Calu3 (cell line): ENCODE data around the gene WDTC1. TPM values are rescaled to one million over a fixed set of nuclear protein-coding genes. Genes with fewer than 3 reads are reported as not detected.
"Not testable (repeated sequence)": the region's sequence is repeated elsewhere in the genome, so short reads cannot be mapped to it uniquely, and the experiment has no call there.

Experiments
- BruUV-seq: library from RNA; stranded (reverse); fragments of 400-500 nt; replicated peaks from 2 replicates; lab custom pipeline; 2021; lab: Mats Ljungman, UMichigan
- CTCF ChIA-PET: fragments of 300-600 bp; sonication (Branson Sonifier 250); formaldehyde crosslinking; loops from one replicate; lab custom pipeline; 2022; ENCODE audit warnings: antibody characterized with exemption; lab: Charles Lee
- DNase-seq: peaks from one replicate; pipeline ENCODE4 v3.0.0; 2022
- H3K27ac Mint-ChIP-seq: one replicate; pipeline ENCODE4 v1.8.0; 2022; ENCODE audit warnings: mixed read lengths; ENCODE audit not compliant: unreplicated experiment
- H3K27me3 Mint-ChIP-seq: one replicate; pipeline ENCODE4 v1.8.0; 2022; ENCODE audit warnings: mixed read lengths; ENCODE audit not compliant: unreplicated experiment
- H3K36me3 Mint-ChIP-seq: one replicate; pipeline ENCODE4 v1.8.0; 2022; ENCODE audit warnings: mild to moderate bottlenecking, moderate library complexity, mixed read lengths; ENCODE audit not compliant: insufficient read depth, unreplicated experiment
- H3K4me1 Mint-ChIP-seq: one replicate; pipeline ENCODE4 v1.8.0; 2022; ENCODE audit warnings: mild to moderate bottlenecking, low read depth, mixed read lengths; ENCODE audit not compliant: unreplicated experiment
- H3K4me3 Mint-ChIP-seq: one replicate; pipeline ENCODE4 v1.8.0; 2022; ENCODE audit warnings: mild to moderate bottlenecking, low read depth, moderate library complexity, mixed read lengths; ENCODE audit not compliant: unreplicated experiment
- H3K9me3 Mint-ChIP-seq: one replicate; pipeline ENCODE4 v1.8.0; 2022; ENCODE audit warnings: low read depth, mixed read lengths; ENCODE audit not compliant: unreplicated experiment
- intact Hi-C: fragments of 100-400 bp; cut with micrococcal nuclease; formaldehyde crosslinking; loops from one replicate; pipeline ENCODE4 v1.10.0; 2022; ENCODE audit not compliant: unreplicated experiment
- total RNA-seq: library from RNA; stranded (reverse); gene quantifications from 2 replicates; pipeline ENCODE4 v1.2.3, GENCODE V29; 2022
- TF ChIP-seq, protein P1 (sequence below): fragments of 200-600 bp; IDR thresholded peaks from one replicate; pipeline ENCODE4 v1.8.0; 2022; ENCODE audit warnings: antibody characterized with exemption; ENCODE audit not compliant: unreplicated experiment

WDTC1 gene
- total RNA-seq, 1 experiment from 2014 or later = 10.8 TPM

DNA sequence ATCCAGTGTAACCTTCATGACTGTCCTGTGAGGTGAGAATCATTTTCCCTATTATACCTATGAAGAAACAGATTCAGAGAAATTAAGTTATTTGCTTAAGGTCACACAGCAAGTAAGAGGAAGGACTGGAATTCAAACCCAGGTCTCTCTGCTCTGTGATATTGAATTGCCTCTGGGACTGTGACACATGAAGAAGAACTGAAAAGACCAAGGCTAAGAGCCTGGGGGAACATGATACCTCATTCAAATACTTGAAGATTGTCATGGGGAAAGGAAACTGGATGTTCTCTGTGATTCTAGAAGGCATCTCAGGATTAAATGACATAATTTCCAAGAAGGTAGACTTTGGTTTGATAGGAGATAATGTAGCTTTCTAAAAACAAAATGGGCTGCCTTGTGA, 3.6 kb downstream of the WDTC1 start:
- Mint-ChIP-seq H3K36me3 (peaks cover 19% of the 10 kb centered on the region), H3K4me3 (no peak overlapping the region), H3K27me3 (no peaks in the 10 kb centered on the region), H3K9me3 (no peaks in the 10 kb centered on the region), H3K27ac (no peak overlapping the region), H3K4me1 (no peaks in the 10 kb centered on the region)
- BruUV-seq = no TSS peak
- TF ChIP-seq, protein P1, sequence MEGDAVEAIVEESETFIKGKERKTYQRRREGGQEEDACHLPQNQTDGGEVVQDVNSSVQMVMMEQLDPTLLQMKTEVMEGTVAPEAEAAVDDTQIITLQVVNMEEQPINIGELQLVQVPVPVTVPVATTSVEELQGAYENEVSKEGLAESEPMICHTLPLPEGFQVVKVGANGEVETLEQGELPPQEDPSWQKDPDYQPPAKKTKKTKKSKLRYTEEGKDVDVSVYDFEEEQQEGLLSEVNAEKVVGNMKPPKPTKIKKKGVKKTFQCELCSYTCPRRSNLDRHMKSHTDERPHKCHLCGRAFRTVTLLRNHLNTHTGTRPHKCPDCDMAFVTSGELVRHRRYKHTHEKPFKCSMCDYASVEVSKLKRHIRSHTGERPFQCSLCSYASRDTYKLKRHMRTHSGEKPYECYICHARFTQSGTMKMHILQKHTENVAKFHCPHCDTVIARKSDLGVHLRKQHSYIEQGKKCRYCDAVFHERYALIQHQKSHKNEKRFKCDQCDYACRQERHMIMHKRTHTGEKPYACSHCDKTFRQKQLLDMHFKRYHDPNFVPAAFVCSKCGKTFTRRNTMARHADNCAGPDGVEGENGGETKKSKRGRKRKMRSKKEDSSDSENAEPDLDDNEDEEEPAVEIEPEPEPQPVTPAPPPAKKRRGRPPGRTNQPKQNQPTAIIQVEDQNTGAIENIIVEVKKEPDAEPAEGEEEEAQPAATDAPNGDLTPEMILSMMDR = no peak
- CTCF ChIA-PET = no interaction called here
- intact Hi-C loops = no loop called here
- no peak for DNase-seq

DNA sequence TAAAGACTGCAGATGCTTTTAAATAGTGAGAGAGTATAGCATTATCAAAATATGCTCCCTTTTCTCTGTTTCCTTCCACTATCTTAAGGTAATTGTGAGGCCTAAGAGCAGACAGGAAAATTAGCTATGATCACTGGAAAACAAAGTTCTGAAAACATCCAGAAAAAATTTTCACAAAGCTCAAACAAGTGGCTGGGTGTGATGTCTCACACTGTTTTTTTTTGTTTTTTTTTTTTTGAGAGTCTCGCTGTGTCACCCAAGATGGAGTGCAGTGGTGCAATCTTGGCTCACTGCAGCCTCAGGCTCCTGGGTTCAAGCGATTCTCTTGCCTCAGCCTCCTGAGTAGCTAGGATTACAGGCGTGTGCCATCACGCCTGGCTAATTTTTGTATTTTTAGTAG, 7.2 kb downstream of the WDTC1 start:
- no peak overlapping the region for H3K27ac Mint-ChIP-seq
- intact Hi-C loops = no loop called here
- H3K9me3 Mint-ChIP-seq = no peaks in the 10 kb centered on the region
- no peak overlapping the region for H3K4me3 Mint-ChIP-seq
- DNase-seq = no peak
- H3K27me3 Mint-ChIP-seq = no peaks in the 10 kb centered on the region
- no peaks in the 10 kb centered on the region for H3K4me1 Mint-ChIP-seq
- H3K36me3 Mint-ChIP-seq = no peaks in the 10 kb centered on the region
- BruUV-seq = no TSS peak
- TF ChIP-seq, protein P1 = no peak
- CTCF ChIA-PET = interaction anchor here (1.2 kb wide), 1 partner anchor 130 kb away, joined by 3 read pairs; no protein-coding TSS in a partner anchor

DNA sequence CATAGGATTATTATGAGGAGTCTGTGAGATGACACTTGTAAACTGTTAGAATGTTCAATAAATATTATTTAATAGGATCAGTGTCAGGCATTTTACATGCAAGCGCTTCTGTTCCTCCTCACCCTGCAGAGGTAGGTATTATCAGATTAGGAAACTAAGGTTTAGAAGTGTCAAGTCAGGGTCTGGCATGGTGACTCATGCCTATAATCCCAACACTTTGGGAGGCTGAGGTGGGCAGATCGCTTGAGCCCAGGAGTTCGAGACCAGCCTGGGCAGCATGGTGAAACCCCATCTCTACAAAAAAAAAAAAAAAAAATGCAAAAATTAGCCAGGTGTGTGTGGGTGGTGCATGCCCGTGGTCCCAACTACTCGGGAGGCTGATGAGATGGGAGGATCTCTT, 9.2 kb downstream of the WDTC1 start:
- H3K27me3 Mint-ChIP-seq, H3K4me3 Mint-ChIP-seq, H3K36me3 Mint-ChIP-seq, BruUV-seq, CTCF ChIA-PET, DNase-seq, H3K4me1 Mint-ChIP-seq, H3K9me3 Mint-ChIP-seq, H3K27ac Mint-ChIP-seq, intact Hi-C loops: not testable (repeated sequence)

DNA sequence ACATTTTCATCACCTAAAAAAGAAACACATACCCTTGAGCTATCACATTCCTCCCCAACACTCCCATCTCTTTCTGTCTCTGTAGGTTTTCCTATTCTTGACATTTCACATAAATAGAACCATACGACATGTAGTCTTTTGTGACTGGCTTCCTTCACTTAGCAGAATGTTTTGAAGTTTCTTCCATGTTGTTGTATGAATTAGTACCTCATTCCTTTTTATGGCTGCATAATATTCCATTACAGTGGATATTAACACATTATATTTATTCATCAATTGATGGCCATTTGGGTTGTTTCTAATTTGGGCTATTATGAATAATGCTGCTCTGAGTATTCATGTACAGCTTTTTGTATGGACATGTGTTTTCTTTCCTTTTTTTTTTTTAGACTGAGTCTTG, 11.8 kb downstream of the WDTC1 start:
- H3K4me1 Mint-ChIP-seq = no peaks in the 10 kb centered on the region
- no peaks in the 10 kb centered on the region for H3K9me3 Mint-ChIP-seq
- DNase-seq = no peak
- H3K27ac Mint-ChIP-seq = no peak overlapping the region
- TF ChIP-seq, protein P1 = no peak
- BruUV-seq = no TSS peak
- no peaks in the 10 kb centered on the region for H3K36me3 Mint-ChIP-seq
- CTCF ChIA-PET = no interaction called here
- no peak overlapping the region for H3K4me3 Mint-ChIP-seq
- intact Hi-C loops = no loop called here
- H3K27me3 Mint-ChIP-seq = no peaks in the 10 kb centered on the region

- no peaks in the 10 kb centered on the region for H3K27me3 Mint-ChIP-seq
- BruUV-seq = no TSS peak
- intact Hi-C loops = no loop called here
- no peaks in the 10 kb centered on the region for H3K36me3 Mint-ChIP-seq
- no peaks in the 10 kb centered on the region for H3K4me1 Mint-ChIP-seq
- H3K9me3 Mint-ChIP-seq = no peaks in the 10 kb centered on the region
- TF ChIP-seq, protein P1 = no peak
- no peak overlapping the region for H3K27ac Mint-ChIP-seq
- CTCF ChIA-PET = no interaction called here
- H3K4me3 Mint-ChIP-seq = no peak overlapping the region
- no peak for DNase-seq
Observed at GRCh38 chr1:27253596-27253995, 19.2 kb downstream of the WDTC1 start.
